Fibroblast of villous mesenchyme (primary cell): ENCODE data around the gene RHOT1. TPM values are rescaled to one million over a fixed set of nuclear protein-coding genes. Genes with fewer than 3 reads are reported as not detected.
"Not testable (repeated sequence)": the region's sequence is repeated elsewhere in the genome, so short reads cannot be mapped to it uniquely, and the experiment has no call there.

Experiments used
- DNase-seq: peaks from one replicate; pipeline ENCODE4 v3.0.0-alpha.2; 2010; ENCODE audit warnings: low read depth
- H3K4me3 ChIP-seq: 2 replicates; pipeline ENCODE4 v1.5.1; 2011; ENCODE audit warnings: low read depth, mild to moderate bottlenecking, low read length
- CTCF ChIP-seq: IDR thresholded peaks from 2 replicates; pipeline ENCODE4 v1.5.1; 2012; ENCODE audit warnings: low read depth, mild to moderate bottlenecking, low read length; ENCODE audit not compliant: insufficient read depth
- total RNA-seq: library from RNA; depleted of rRNA; stranded (reverse); fragments of >200 nt; gene quantifications from 2 replicates; pipeline ENCODE4 v1.2.3, GENCODE V29; 2012

Gene RHOT1
- total RNA-seq, 1 donor = 48.8 TPM

- DNase-seq = no peak
- TF ChIP-seq CTCF = no peak
- H3K4me3 ChIP-seq = no peak overlapping the region
Measured at GRCh38 chr17:32124985-32125847, 17.1 kb upstream of the RHOT1 start.

- DNase-seq = no peak
- H3K4me3 ChIP-seq = no peak overlapping the region
- no peak for TF ChIP-seq CTCF
Measured at GRCh38 chr17:32125848-32126153, 16.5 kb upstream of the RHOT1 start.

- DNase-seq = no peak
Measured at GRCh38 chr17:32126325-32126724, 16.0 kb upstream of the RHOT1 start.

GRCh38 chr17:32126746-32127145 lies 15.6 kb upstream of the RHOT1 start:
- no peak for TF ChIP-seq CTCF
- no peak for DNase-seq
- no peak overlapping the region for H3K4me3 ChIP-seq

More at GRCh38 chr17:32126325-32126724, 16.0 kb upstream of the RHOT1 start:
- H3K4me3 ChIP-seq = no peak overlapping the region
- no peak for TF ChIP-seq CTCF

- H3K4me3 ChIP-seq = peak overlapping the region; percentile 77
- TF ChIP-seq CTCF = no peak
- peak; percentile 84 for DNase-seq
Measured at GRCh38 chr17:32127158-32127897, 15.0 kb upstream of the RHOT1 start.

GRCh38 chr17:32128470-32128869 lies 13.8 kb upstream of the RHOT1 start:
- not testable (repeated sequence) for DNase-seq
- peak overlapping the region; percentile 25 for H3K4me3 ChIP-seq

GRCh38 chr17:32135497-32136117 lies 6.7 kb upstream of the RHOT1 start:
- peak; percentile 29 for TF ChIP-seq CTCF
- H3K4me3 ChIP-seq, DNase-seq: not testable (repeated sequence)
